GM19468 (cell line): Measurements from ENCODE around the gene ADARB1.

ENCODE experiments used
- ATAC-seq: cut with Tn5 transposase; IDR thresholded peaks from one replicate; pipeline ENCODE4 v1.9.1; 2021; ENCODE audit warnings: mild to moderate bottlenecking, moderate library complexity, moderate number of reproducible peaks; ENCODE audit not compliant: unreplicated experiment; ENCODE audit errors: extremely low read depth

The ADARB1 gene

GRCh38 chr21:45213392-45213791 is 139.0 kb downstream of the ADARB1 start:
- no peak for ATAC-seq

GRCh38 chr21:45215213-45215612 is 140.8 kb downstream of the ADARB1 start:
- ATAC-seq = no peak

GRCh38 chr21:45217010-45217409 is 142.6 kb downstream of the ADARB1 start:
- ATAC-seq = no peak

- ATAC-seq = no peak
Measured at GRCh38 chr21:45219517-45219916, 145.1 kb downstream of the ADARB1 start.

- ATAC-seq = no peak
Measured at GRCh38 chr21:45220071-45220481, 145.7 kb downstream of the ADARB1 start.

- ATAC-seq = no peak
Measured at GRCh38 chr21:45220714-45221490, 146.5 kb downstream of the ADARB1 start.

- no peak for ATAC-seq
Measured at GRCh38 chr21:45222001-45222400, 147.6 kb downstream of the ADARB1 start.

GRCh38 chr21:45223236-45224185 is 149.1 kb downstream of the ADARB1 start:
- ATAC-seq = no peak

- ATAC-seq = no peak
Measured at GRCh38 chr21:45224189-45224938, 150.0 kb downstream of the ADARB1 start.

- no peak for ATAC-seq
Measured at GRCh38 chr21:45225041-45225740, 150.8 kb downstream of the ADARB1 start.

- no peak for ATAC-seq
Measured at GRCh38 chr21:45225741-45226327, 151.5 kb downstream of the ADARB1 start.

GRCh38 chr21:45226540-45227326 is 152.4 kb downstream of the ADARB1 start:
- no peak for ATAC-seq

GRCh38 chr21:45227735-45228134 is 153.4 kb downstream of the ADARB1 start:
- ATAC-seq = no peak

- no peak for ATAC-seq
Measured at GRCh38 chr21:45228171-45228641, 153.8 kb downstream of the ADARB1 start.

GRCh38 chr21:45228656-45229240 is 154.4 kb downstream of the ADARB1 start:
- ATAC-seq = no peak

- no peak for ATAC-seq
Measured at GRCh38 chr21:45231705-45232104, 157.3 kb downstream of the ADARB1 start.

- ATAC-seq = no peak
Measured at GRCh38 chr21:45234127-45234526, 159.7 kb downstream of the ADARB1 start.

GRCh38 chr21:45234965-45235364 is 160.6 kb downstream of the ADARB1 start:
- ATAC-seq = no peak
